IMR-90 (cell line): Measurements from ENCODE around the gene CDKN2B-AS1. TPM values are rescaled to one million over a fixed set of nuclear protein-coding genes. Genes with fewer than 3 reads are reported as not detected.

Source experiments
- ATAC-seq: fragments of 200-7000 bp; cut with Tn5 transposase; 2 replicates; pipeline ENCODE4 v1.9.1; 2020; ENCODE audit warnings: low read depth, mild to moderate bottlenecking, moderate library complexity
- BruUV-seq: library from RNA; stranded (reverse); fragments of 400-500 nt; replicated peaks from 2 replicates; lab custom pipeline; 2021; lab: Mats Ljungman, UMichigan
- CTCF ChIA-PET: fragments of 300-600 bp; formaldehyde crosslinking; extraction: SDS; loops from one replicate; lab custom pipeline; 2021; ENCODE audit warnings: antibody characterized with exemption; lab: Yijun Ruan, JAX
- POLR2A ChIA-PET: fragments of 300-600 bp; sonication (Branson Sonifier 250); formaldehyde crosslinking; loops from one replicate; lab custom pipeline; 2022; ENCODE audit warnings: antibody characterized with exemption; ENCODE audit not compliant: unreplicated experiment; lab: Charles Lee
- DNase-seq: peaks from one replicate; pipeline ENCODE4 v3.0.0; 2013
- H2AFZ ChIP-seq: replicated peaks from 2 replicates; pipeline ENCODE3; 2013; ENCODE audit warnings: low read length, mild to moderate bottlenecking; ENCODE audit not compliant: poor library complexity
- H2AK5ac ChIP-seq: 2 replicates; pipeline ENCODE4 v1.6.1; 2013; ENCODE audit warnings: low read depth, low read length, inconsistent platforms
- H2AK9ac ChIP-seq: replicated peaks from 2 replicates; pipeline ENCODE3; 2013; ENCODE audit warnings: mild to moderate bottlenecking, low read depth, low read length, moderate library complexity; ENCODE audit not compliant: poor library complexity
- H2BK120ac ChIP-seq: 2 replicates; pipeline ENCODE4 v1.6.1; 2013; ENCODE audit warnings: low read depth, low read length, inconsistent platforms
- H2BK15ac ChIP-seq: 3 replicates; pipeline ENCODE4 v1.6.1; 2013; ENCODE audit warnings: low read depth, low read length, inconsistent platforms
- H2BK20ac ChIP-seq: 2 replicates; pipeline ENCODE4 v1.6.1; 2013; ENCODE audit warnings: low read depth, mild to moderate bottlenecking, inconsistent platforms, low read length, moderate library complexity
- H2BK5ac ChIP-seq: 2 replicates; pipeline ENCODE4 v1.6.1; 2013; ENCODE audit warnings: mild to moderate bottlenecking, low read depth, low read length, inconsistent platforms; ENCODE audit not compliant: poor library complexity, severe bottlenecking
- H3K14ac ChIP-seq: replicated peaks from 2 replicates; pipeline ENCODE4 v1.6.1; 2013; ENCODE audit warnings: low read depth, low read length, inconsistent platforms
- H3K18ac ChIP-seq: 2 replicates; pipeline ENCODE4 v1.6.1; 2013; ENCODE audit warnings: low read depth, low read length, control low read depth
- H3K23ac ChIP-seq: 2 replicates; pipeline ENCODE4 v1.6.1; 2013; ENCODE audit warnings: low read depth, low read length, inconsistent platforms
- H3K27ac ChIP-seq: 2 replicates; pipeline ENCODE4 v1.5.1; 2013; ENCODE audit warnings: mild to moderate bottlenecking, control low read depth, low read length; ENCODE audit not compliant: insufficient read depth
- H3K27me3 ChIP-seq: 2 replicates; pipeline ENCODE4 v1.6.1; 2013; ENCODE audit warnings: low read length; ENCODE audit not compliant: control insufficient read depth, insufficient read depth
- H3K36me3 ChIP-seq: 2 replicates; pipeline ENCODE4 v1.6.1; 2013; ENCODE audit warnings: low read length, mixed read lengths; ENCODE audit not compliant: control insufficient read depth, insufficient read depth
- H3K4ac ChIP-seq: 2 replicates; pipeline ENCODE4 v1.6.1; 2013; ENCODE audit warnings: low read depth, low read length, inconsistent platforms
- H3K4me1 ChIP-seq: 2 replicates; pipeline ENCODE4 v1.6.1; 2013; ENCODE audit warnings: low read length, mixed read lengths; ENCODE audit not compliant: control insufficient read depth, insufficient read depth
- H3K4me2 ChIP-seq: 2 replicates; pipeline ENCODE4 v1.6.1; 2013; ENCODE audit warnings: low read depth, mild to moderate bottlenecking, control low read depth, low read length, moderate library complexity
- H3K4me3 ChIP-seq: 2 replicates; pipeline ENCODE4 v1.5.1; 2013; ENCODE audit warnings: low read depth, mild to moderate bottlenecking, control low read depth, low read length, moderate library complexity; ENCODE audit not compliant: insufficient read depth
- H3K56ac ChIP-seq: 2 replicates; pipeline ENCODE4 v1.6.1; 2013; ENCODE audit warnings: low read length, inconsistent platforms; ENCODE audit not compliant: insufficient read depth; ENCODE audit errors: extremely low read depth
- H3K79me1 ChIP-seq, 2 experiments: 2 replicates each; pipeline ENCODE4 v1.6.1; 2013; ENCODE audit warnings: low read length in 2 of 2, inconsistent platforms in 1 of 2, low read depth in 1 of 2
- H3K9ac ChIP-seq: 2 replicates; pipeline ENCODE4 v1.6.1; 2013; ENCODE audit warnings: low read depth, low read length, control low read depth
- H3K9me1 ChIP-seq: 2 replicates; pipeline ENCODE4 v1.6.1; 2013; ENCODE audit warnings: low read length, inconsistent platforms; ENCODE audit not compliant: insufficient read depth
- H3K9me3 ChIP-seq: 2 replicates; pipeline ENCODE4 v1.6.1; 2013; ENCODE audit warnings: low read length; ENCODE audit not compliant: control insufficient read depth, insufficient read depth
- H4K20me1 ChIP-seq: 2 replicates; pipeline ENCODE4 v1.6.1; 2013; ENCODE audit warnings: low read length, inconsistent platforms; ENCODE audit not compliant: insufficient read depth
- H4K5ac ChIP-seq: 2 replicates; pipeline ENCODE4 v1.6.1; 2013; ENCODE audit warnings: mild to moderate bottlenecking, low read depth, low read length, control low read depth
- H4K8ac ChIP-seq, 2 experiments: 2 replicates each; pipeline ENCODE4 v1.6.1; 2013; ENCODE audit warnings: low read depth in 2 of 2, low read length in 2 of 2, control low read depth in 1 of 2, inconsistent platforms in 1 of 2
- H4K91ac ChIP-seq: 2 replicates; pipeline ENCODE4 v1.6.1; 2013; ENCODE audit warnings: low read depth, low read length, inconsistent platforms; ENCODE audit not compliant: insufficient read depth
- BHLHE40 ChIP-seq: fragments of 150-350 bp; IDR thresholded peaks from 2 replicates; pipeline ENCODE4 v1.6.1; 2016; ENCODE audit warnings: mild to moderate bottlenecking, low read depth, low read length
- CEBPB ChIP-seq: IDR thresholded peaks from 2 replicates; pipeline ENCODE4 v1.6.1; 2012; ENCODE audit warnings: low read depth, low read length, improper control_type of control experiment
- CHD1 ChIP-seq: IDR thresholded peaks from 2 replicates; pipeline ENCODE4 v1.6.1; 2012; ENCODE audit warnings: low read depth, low read length, improper control_type of control experiment
- FOS ChIP-seq: fragments of 150-350 bp; IDR thresholded peaks from 2 replicates; pipeline ENCODE4 v1.6.1; 2016; ENCODE audit warnings: low read depth, low read length
- MAFK ChIP-seq: IDR thresholded peaks from 2 replicates; pipeline ENCODE4 v1.6.1; 2012; ENCODE audit warnings: low read depth, low read length, improper control_type of control experiment
- MAZ ChIP-seq: IDR thresholded peaks from 2 replicates; pipeline ENCODE4 v1.6.1; 2012; ENCODE audit warnings: low read depth, mild to moderate bottlenecking, low read length, improper control_type of control experiment, moderate library complexity, borderline replicate concordance
- NFE2L2 ChIP-seq: fragments of 150-350 bp; IDR thresholded peaks from 2 replicates; pipeline ENCODE4 v1.6.1; 2016; ENCODE audit warnings: low read depth, mild to moderate bottlenecking, low read length
- POLR2A ChIP-seq: IDR thresholded peaks from 2 replicates; pipeline ENCODE4 v1.6.1; 2012; ENCODE audit warnings: mild to moderate bottlenecking, low read depth, low read length
- RAD21 ChIP-seq: IDR thresholded peaks from 2 replicates; pipeline ENCODE4 v1.6.1; 2012; ENCODE audit warnings: low read length, improper control_type of control experiment
- RCOR1 ChIP-seq: IDR thresholded peaks from 2 replicates; pipeline ENCODE4 v1.6.1; 2012; ENCODE audit warnings: mild to moderate bottlenecking, low read length, improper control_type of control experiment; ENCODE audit not compliant: insufficient replicate concordance
- RFX5 ChIP-seq: IDR thresholded peaks from 2 replicates; pipeline ENCODE4 v1.8.0; 2012; ENCODE audit warnings: low read depth, mild to moderate bottlenecking, low read length, moderate library complexity
- SMC3 ChIP-seq: fragments of 150-350 bp; IDR thresholded peaks from 2 replicates; pipeline ENCODE4 v1.6.1; 2016; ENCODE audit warnings: low read depth, mild to moderate bottlenecking, antibody characterized with exemption, low read length, moderate library complexity
- dilution Hi-C: fragments of 300-500 bp; cut with HindIII; formaldehyde crosslinking; loops from one replicate; pipeline ENCODE4 v1.14.3; 2018; ENCODE audit warnings: low sequenced_read_pairs; ENCODE audit not compliant: unreplicated experiment
- in situ Hi-C: fragments of 300-500 bp; cut with MboI; formaldehyde crosslinking; loops from 3 replicates; pipeline ENCODE4 v1.14.3; 2019; ENCODE audit warnings: low sequenced_read_pairs, inconsistent platforms, mixed read lengths
- intact Hi-C: fragments of 100-400 bp; cut with micrococcal nuclease; formaldehyde crosslinking; loops from 2 replicates; pipeline ENCODE4 v1.10.0; 2022
- polyA plus RNA-seq, 3 experiments: library from polyadenylated mRNA; depleted of rRNA; stranded (reverse); fragments of >200 nt; gene quantifications; 2 replicates each; pipeline ENCODE4 v1.2.3, GENCODE V29; 2012; ENCODE audit warnings: low replicate concordance in 1 of 3
- total RNA-seq: library from RNA; depleted of rRNA; stranded (reverse); fragments of >200 nt; gene quantifications from 2 replicates; pipeline ENCODE4 v1.2.3, GENCODE V29; 2012
- TF ChIP-seq, protein P1 (sequence below): conservative IDR thresholded peaks from 2 replicates; pipeline ENCODE4 v1.5.1; 2012; ENCODE audit warnings: mild to moderate bottlenecking, low read depth, low read length, improper control_type of control experiment
- TF ChIP-seq, protein P2 (sequence below): fragments of 150-350 bp; IDR thresholded peaks from 2 replicates; pipeline ENCODE4 v1.6.1; 2017; ENCODE audit warnings: mild to moderate bottlenecking, antibody characterized with exemption, low read length, low read depth
- TF ChIP-seq, protein P3 (sequence below): fragments of 150-350 bp; IDR thresholded peaks from 2 replicates; pipeline ENCODE4 v1.6.1; 2016; ENCODE audit warnings: low read depth, mild to moderate bottlenecking, low read length, moderate library complexity, borderline replicate concordance

The CDKN2B-AS1 gene
- total and polyA plus RNA-seq, 2 of the 4 experiments (the other 2 are of a cell fraction), result 1.0 to 1.1 TPM

DNA sequence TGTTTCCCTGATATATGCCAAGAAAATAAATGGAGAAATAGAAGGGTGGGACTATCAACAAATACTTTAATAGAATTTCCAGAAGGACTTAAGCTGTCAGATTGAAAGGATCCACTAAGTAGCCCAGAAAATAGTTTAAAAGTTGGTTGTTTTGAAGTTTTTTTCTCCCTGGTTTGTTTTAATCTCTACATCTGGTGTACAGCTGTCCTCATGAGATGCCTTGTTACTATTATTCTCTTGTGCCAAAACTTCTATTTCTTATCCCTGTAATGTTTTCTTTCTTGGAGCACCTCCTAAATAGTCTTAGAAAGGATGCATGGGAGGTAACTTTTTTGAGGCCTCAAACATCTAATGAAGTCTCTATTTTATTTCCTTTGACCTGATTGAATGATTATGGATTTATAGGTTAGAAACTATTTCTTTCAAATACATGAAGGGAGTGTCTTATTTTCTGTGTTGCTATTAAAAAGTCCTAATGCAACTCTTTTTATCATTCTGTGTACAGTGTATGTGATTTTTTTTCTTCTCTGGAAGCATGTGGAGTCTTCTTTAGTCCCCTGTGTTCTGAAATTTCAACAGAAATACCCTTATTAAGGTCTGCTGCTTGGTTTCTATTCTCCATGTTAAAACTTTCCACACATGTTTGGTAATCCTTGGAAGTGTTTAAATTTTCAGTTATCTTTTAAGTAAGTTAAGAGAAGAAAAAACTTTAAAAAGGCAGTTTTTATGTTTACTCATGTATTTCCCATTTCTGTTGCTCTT lies 154.5 kb downstream of the CDKN2B-AS1 start:
- Histone ChIP-seq H2BK20ac (peak overlapping the region; percentile 64; the same call in 1 of the 2 replicates), H3K4ac (no peak overlapping the region), H3K27me3 (no peaks in the 10 kb centered on the region), H2BK120ac (peak overlapping the region; percentile 22), H2AK5ac (no peak overlapping the region), H3K56ac (no peak overlapping the region), H2BK5ac (peak overlapping the region; percentile 16), H3K9me1 (no peaks in the 10 kb centered on the region; the same call in 1 of the 2 replicates), H2AK9ac (no peak overlapping the region), H3K14ac (no peak overlapping the region), H4K8ac (peak overlapping the region in 1 of 2 experiments; percentile 10; a peak in 1 of 4 replicates), H2AFZ (no peak overlapping the region), H3K4me2 (no peak overlapping the region), H3K23ac (no peak overlapping the region), H3K9me3 (no peaks in the 10 kb centered on the region), H3K18ac (peak overlapping the region; percentile 46), H3K36me3 (no peaks in the 10 kb centered on the region), H2BK15ac (no peak overlapping the region; the same call in 1 of the 3 replicates), H3K9ac (no peak overlapping the region), H3K27ac (peak overlapping the region; percentile 3; the same call in 1 of the 2 replicates), H4K5ac (no peak overlapping the region), H4K20me1 (no peaks in the 10 kb centered on the region), H4K91ac (no peak overlapping the region), H3K4me3 (no peak overlapping the region), H3K79me1 (no peaks in the 10 kb centered on the region), H3K4me1 (peaks cover 5% of the 10 kb centered on the region)
- ATAC-seq, result 0 out of 2 replicates have a peak, but pooled peaks have one; percentile 6
- no TSS peak for BruUV-seq
- ChIA-PET POLR2A (no interaction called here), CTCF (interaction anchor here (0.6 to 0.8 kb wide), 2 partner anchors 95 to 114 kb away, joined by 3 read pairs; no protein-coding TSS in a partner anchor)
- peak; percentile 70 for DNase-seq
- intact Hi-C loops, result no loop called here
- dilution Hi-C loops, result no loop called here
- in situ Hi-C loops, result no loop called here
- TF ChIP-seq MAZ (no peak), RCOR1 (no peak), RAD21 (no peak), CHD1 (no peak), SMC3 (no peak), POLR2A (no peak), MAFK (no peak), FOS (no peak), BHLHE40 (no peak), CEBPB (no peak), NFE2L2 (no peak), RFX5 (no peak)
- TF ChIP-seq, protein P1, sequence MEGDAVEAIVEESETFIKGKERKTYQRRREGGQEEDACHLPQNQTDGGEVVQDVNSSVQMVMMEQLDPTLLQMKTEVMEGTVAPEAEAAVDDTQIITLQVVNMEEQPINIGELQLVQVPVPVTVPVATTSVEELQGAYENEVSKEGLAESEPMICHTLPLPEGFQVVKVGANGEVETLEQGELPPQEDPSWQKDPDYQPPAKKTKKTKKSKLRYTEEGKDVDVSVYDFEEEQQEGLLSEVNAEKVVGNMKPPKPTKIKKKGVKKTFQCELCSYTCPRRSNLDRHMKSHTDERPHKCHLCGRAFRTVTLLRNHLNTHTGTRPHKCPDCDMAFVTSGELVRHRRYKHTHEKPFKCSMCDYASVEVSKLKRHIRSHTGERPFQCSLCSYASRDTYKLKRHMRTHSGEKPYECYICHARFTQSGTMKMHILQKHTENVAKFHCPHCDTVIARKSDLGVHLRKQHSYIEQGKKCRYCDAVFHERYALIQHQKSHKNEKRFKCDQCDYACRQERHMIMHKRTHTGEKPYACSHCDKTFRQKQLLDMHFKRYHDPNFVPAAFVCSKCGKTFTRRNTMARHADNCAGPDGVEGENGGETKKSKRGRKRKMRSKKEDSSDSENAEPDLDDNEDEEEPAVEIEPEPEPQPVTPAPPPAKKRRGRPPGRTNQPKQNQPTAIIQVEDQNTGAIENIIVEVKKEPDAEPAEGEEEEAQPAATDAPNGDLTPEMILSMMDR, result no peak
- TF ChIP-seq, protein P2, sequence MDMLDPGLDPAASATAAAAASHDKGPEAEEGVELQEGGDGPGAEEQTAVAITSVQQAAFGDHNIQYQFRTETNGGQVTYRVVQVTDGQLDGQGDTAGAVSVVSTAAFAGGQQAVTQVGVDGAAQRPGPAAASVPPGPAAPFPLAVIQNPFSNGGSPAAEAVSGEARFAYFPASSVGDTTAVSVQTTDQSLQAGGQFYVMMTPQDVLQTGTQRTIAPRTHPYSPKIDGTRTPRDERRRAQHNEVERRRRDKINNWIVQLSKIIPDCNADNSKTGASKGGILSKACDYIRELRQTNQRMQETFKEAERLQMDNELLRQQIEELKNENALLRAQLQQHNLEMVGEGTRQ, result no peak
- TF ChIP-seq, protein P3, sequence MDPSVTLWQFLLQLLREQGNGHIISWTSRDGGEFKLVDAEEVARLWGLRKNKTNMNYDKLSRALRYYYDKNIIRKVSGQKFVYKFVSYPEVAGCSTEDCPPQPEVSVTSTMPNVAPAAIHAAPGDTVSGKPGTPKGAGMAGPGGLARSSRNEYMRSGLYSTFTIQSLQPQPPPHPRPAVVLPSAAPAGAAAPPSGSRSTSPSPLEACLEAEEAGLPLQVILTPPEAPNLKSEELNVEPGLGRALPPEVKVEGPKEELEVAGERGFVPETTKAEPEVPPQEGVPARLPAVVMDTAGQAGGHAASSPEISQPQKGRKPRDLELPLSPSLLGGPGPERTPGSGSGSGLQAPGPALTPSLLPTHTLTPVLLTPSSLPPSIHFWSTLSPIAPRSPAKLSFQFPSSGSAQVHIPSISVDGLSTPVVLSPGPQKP, result no peak
